Liver (tissue), 9 donors: ENCODE data around the gene SIK2. TPM values are rescaled to one million over a fixed set of nuclear protein-coding genes. Genes with fewer than 3 reads are reported as not detected.

Experiments used
- DNase-seq: peaks from one replicate; pipeline ENCODE4 v3.0.0-alpha.2; 2017; ENCODE audit warnings: low spot score
- H3K27ac ChIP-seq, 2 donors: one replicate each; pipeline ENCODE4 v1.7.0; 2013; ENCODE audit warnings: inconsistent platforms in 2 of 2, low read length in 2 of 2, control low read depth in 1 of 2, low read depth in 1 of 2, mild to moderate bottlenecking in 1 of 2
- H3K27me3 ChIP-seq, 4 donors: one replicate each; pipeline versions ENCODE4 v1.6.1 to v1.7.0; 2013; ENCODE audit warnings: low read length in 3 of 4, inconsistent platforms in 1 of 4, mild to moderate bottlenecking in 1 of 4, moderate library complexity in 1 of 4; ENCODE audit not compliant: control insufficient read depth in 4 of 4, insufficient read depth in 4 of 4
- H3K36me3 ChIP-seq, 4 donors: one replicate each; pipeline versions ENCODE4 v1.6.1 to v1.7.0; 2013; ENCODE audit warnings: low read length in 3 of 4, mild to moderate bottlenecking in 3 of 4, low read depth in 1 of 4, moderate library complexity in 1 of 4; ENCODE audit not compliant: control insufficient read depth in 4 of 4, insufficient read depth in 3 of 4
- H3K4me1 ChIP-seq, 4 donors: one replicate each; pipeline versions ENCODE4 v1.6.1 to v1.7.0; 2013; ENCODE audit warnings: low read length in 3 of 4, mild to moderate bottlenecking in 3 of 4, moderate library complexity in 1 of 4; ENCODE audit not compliant: control insufficient read depth in 4 of 4, insufficient read depth in 4 of 4
- H3K4me3 ChIP-seq, 3 donors: one replicate each; pipeline versions ENCODE4 v1.6.1 to v1.7.0; 2013; ENCODE audit warnings: low read length in 3 of 3, control low read depth in 1 of 3, low read depth in 1 of 3, mild to moderate bottlenecking in 1 of 3
- H3K9ac ChIP-seq, 2 donors: one replicate each; pipeline ENCODE4 v1.7.0; 2013; ENCODE audit warnings: low read length in 2 of 2, mild to moderate bottlenecking in 2 of 2, moderate library complexity in 2 of 2, control low read depth in 1 of 2, low read depth in 1 of 2
- H3K9me3 ChIP-seq, 4 donors: one replicate each; pipeline versions ENCODE4 v1.6.1 to v1.7.0; 2013; ENCODE audit warnings: low read length in 3 of 4; ENCODE audit not compliant: control insufficient read depth in 4 of 4
- CTCF ChIP-seq: fragments of 150-350 bp; IDR thresholded peaks from 2 replicates; pipeline ENCODE4 v1.5.1; 2017; ENCODE audit warnings: improper control_type of control experiment, low read depth, low read length; ENCODE audit not compliant: missing input control
- EGR1 ChIP-seq, 2 donors: IDR thresholded peaks; 2 replicates each; pipeline ENCODE4 v1.6.1; 2016 to 2018; ENCODE audit warnings: antibody characterized with exemption in 2 of 2, low read depth in 2 of 2
- FOXA1 ChIP-seq: IDR thresholded peaks from 2 replicates; pipeline ENCODE4 v1.6.1; 2016; ENCODE audit warnings: antibody characterized with exemption
- FOXA2 ChIP-seq: IDR thresholded peaks from 2 replicates; pipeline ENCODE4 v1.6.1; 2016; ENCODE audit warnings: antibody characterized with exemption
- GABPA ChIP-seq, 2 donors: IDR thresholded peaks in 1 of 2; conservative IDR thresholded peaks in 1 of 2; 2 replicates each; pipeline ENCODE4 v1.6.1; 2016; ENCODE audit warnings: antibody characterized with exemption in 2 of 2, mild to moderate bottlenecking in 1 of 2, moderate library complexity in 1 of 2
- HNF4A ChIP-seq, 2 donors: conservative IDR thresholded peaks; 2 replicates each; pipeline ENCODE4 v1.6.1; 2016; ENCODE audit warnings: antibody characterized with exemption in 2 of 2, mild to moderate bottlenecking in 2 of 2
- HNF4G ChIP-seq: IDR thresholded peaks from 2 replicates; pipeline ENCODE4 v1.6.1; 2016; ENCODE audit warnings: antibody characterized with exemption
- JUND ChIP-seq, 2 donors: IDR thresholded peaks; 2 replicates each; pipeline ENCODE4 v1.6.1; 2016; ENCODE audit warnings: antibody characterized with exemption in 2 of 2
- MAX ChIP-seq: IDR thresholded peaks from 2 replicates; pipeline ENCODE4 v1.6.1; 2016; ENCODE audit warnings: antibody characterized with exemption
- NR2F2 ChIP-seq: IDR thresholded peaks from 2 replicates; pipeline ENCODE4 v1.6.1; 2016; ENCODE audit warnings: antibody characterized with exemption
- REST ChIP-seq: IDR thresholded peaks from 2 replicates; pipeline ENCODE4 v1.6.1; 2016; ENCODE audit warnings: antibody characterized with exemption, mild to moderate bottlenecking
- RXRA ChIP-seq, 2 donors: IDR thresholded peaks; 2 replicates each; pipeline ENCODE4 v1.6.1; 2017 to 2018; ENCODE audit warnings: antibody characterized with exemption in 2 of 2, mild to moderate bottlenecking in 1 of 2
- SP1 ChIP-seq: IDR thresholded peaks from 2 replicates; pipeline ENCODE4 v1.6.1; 2018; ENCODE audit warnings: antibody characterized with exemption, mild to moderate bottlenecking
- TAF1 ChIP-seq: conservative IDR thresholded peaks from 2 replicates; pipeline ENCODE4 v1.6.1; 2016; ENCODE audit warnings: antibody characterized with exemption, mild to moderate bottlenecking
- YY1 ChIP-seq: IDR thresholded peaks from 2 replicates; pipeline ENCODE4 v1.6.1; 2016; ENCODE audit warnings: antibody characterized with exemption, mild to moderate bottlenecking
- ZBTB33 ChIP-seq: IDR thresholded peaks from 2 replicates; pipeline ENCODE4 v1.6.1; 2016; ENCODE audit warnings: antibody characterized with exemption
- WGBS: extraction: QIAGEN DNeasy Blood & Tissue Kit; methylation state at CpG from one replicate; pipeline ENCODE4 v1.1.7; 2013; 5-methylcytosine and 5-hydroxymethylcytosine counted together
- polyA plus RNA-seq, 2 donors: library from polyadenylated mRNA; stranded (reverse) in 1 of 2; unstranded in 1 of 2; fragments of 200-250 nt in 1 of 2; fragments of >200 nt in 1 of 2; fragmentation: Nextera tagmentation in 1 of 2; extraction: Ambion mirVana in 1 of 2; gene quantifications; one replicate each; pipeline versions ENCODE4 v1.2.1 to v1.2.3, GENCODE V29; 2013 to 2015
- total RNA-seq, 2 donors: library from RNA; depleted of rRNA; stranded (reverse); fragments of >200 nt; gene quantifications; one replicate each; pipeline ENCODE4 v1.2.3, GENCODE V29; 2014
- donor health status: healthy.
- donor health status: healthy.
- donor health status: healthy.
- donor health status: healthy.
- donor health status: healthy.

Gene SIK2
- total and polyA plus RNA-seq, 4 donors: 6.5 to 15.0 (median 9.3) TPM

GRCh38 chr11:111741751-111742150 is 139.5 kb downstream of the SIK2 start:
- WGBS: 92% methylated on average over 2 of the region's 2 CpGs
- Histone ChIP-seq H3K27ac (no peak overlapping the region), H3K36me3 (peaks cover 5 to 54% (median 48%) of the 10 kb centered on the region in 4 donors)

GRCh38 chr11:111743700-111744099 is 141.5 kb downstream of the SIK2 start:
- DNase-seq: no peak
- over 99% methylated on average over 2 of the region's 2 CpGs for WGBS
- TF ChIP-seq RXRA (IDR thresholded peaks at IDR 0.05): no peak
- no peak for TF ChIP-seq TAF1
- H3K36me3 ChIP-seq: peaks cover 8 to 69% (median 61%) of the 10 kb centered on the region in 4 donors
- peaks cover 0 to 15% (median 6%) of the 10 kb centered on the region in 4 donors for H3K4me1 ChIP-seq
- no peak overlapping the region for H3K9ac ChIP-seq
- no peak overlapping the region for H3K27ac ChIP-seq
- H3K9me3 ChIP-seq: no peaks in the 10 kb centered on the region
- H3K4me3 ChIP-seq: no peak overlapping the region
- H3K27me3 ChIP-seq: no peaks in the 10 kb centered on the region

More at GRCh38 chr11:111741751-111742150, 139.5 kb downstream of the SIK2 start:
- Histone ChIP-seq H3K9me3 (no peaks in the 10 kb centered on the region), H3K9ac (no peak overlapping the region), H3K4me3 (no peak overlapping the region), H3K27me3 (no peaks in the 10 kb centered on the region), H3K4me1 (peaks cover 7 to 29% (median 21%) of the 10 kb centered on the region in 4 donors)
- TF ChIP-seq HNF4G (no peak), NR2F2 (no peak), TAF1 (no peak), HNF4A (conservative IDR thresholded peaks at IDR 0.05) (no peak), YY1 (no peak), MAX (no peak), JUND (IDR thresholded peaks at IDR 0.05) (no peak), RXRA (IDR thresholded peaks at IDR 0.05) (no peak), GABPA (IDR thresholded peaks at IDR 0.05 in 1 of 2, conservative IDR thresholded peaks at IDR 0.05 in 1 of 2) (no peak), SP1 (no peak)
- DNase-seq: no peak

GRCh38 chr11:111745719-111746504 is 143.7 kb downstream of the SIK2 start:
- TF ChIP-seq SP1 (no peak), FOXA1 (no peak), ZBTB33 (no peak), JUND (IDR thresholded peaks at IDR 0.05) (no peak), HNF4G (no peak), TAF1 (no peak), EGR1 (IDR thresholded peaks at IDR 0.05; ENCODE audit: low read depth in 2 of 2) (no peak), FOXA2 (no peak), REST (no peak), GABPA (IDR thresholded peaks at IDR 0.05 in 1 of 2, conservative IDR thresholded peaks at IDR 0.05 in 1 of 2) (no peak), CTCF (no peak), YY1 (no peak), MAX (no peak), NR2F2 (no peak)
- Histone ChIP-seq H3K9me3 (no peaks in the 10 kb centered on the region), H3K27me3 (no peaks in the 10 kb centered on the region), H3K4me1 (peaks cover 2 to 12% (median 9%) of the 10 kb centered on the region in 4 donors), H3K9ac (no peak overlapping the region), H3K4me3 (no peak overlapping the region), H3K36me3 (peaks cover 11 to 74% (median 66%) of the 10 kb centered on the region in 4 donors), H3K27ac (peak overlapping the region in 1 of 2 donors; percentile 9)
- DNase-seq: no peak
- WGBS: 90% methylated on average over 6 of the region's 6 CpGs
